Hepatocyte (in vitro differentiated cells): ENCODE measurements around the gene PRDM11.

ENCODE experiments used
- EZH2 ChIP-seq: fragments of 200-600 bp; sonication (generic); IDR thresholded peaks from 2 replicates; pipeline ENCODE4 v1.6.1; 2016; ENCODE audit warnings: antibody characterized with exemption, mild to moderate bottlenecking, borderline replicate concordance
- EZH2phosphoT487 ChIP-seq: fragments of 200-600 bp; sonication (generic); IDR thresholded peaks from one replicate; pipeline ENCODE4 v1.6.1; 2018; ENCODE audit warnings: antibody characterized with exemption, mild to moderate bottlenecking, low read depth, moderate library complexity; ENCODE audit not compliant: unreplicated experiment, severe bottlenecking
- TF ChIP-seq, protein P1 (sequence below): fragments of 200-600 bp; sonication (generic); IDR thresholded peaks from 2 replicates; pipeline ENCODE4 v1.5.1; 2016; ENCODE audit warnings: antibody characterized with exemption, mild to moderate bottlenecking; ENCODE audit not compliant: poor library complexity

DNA sequence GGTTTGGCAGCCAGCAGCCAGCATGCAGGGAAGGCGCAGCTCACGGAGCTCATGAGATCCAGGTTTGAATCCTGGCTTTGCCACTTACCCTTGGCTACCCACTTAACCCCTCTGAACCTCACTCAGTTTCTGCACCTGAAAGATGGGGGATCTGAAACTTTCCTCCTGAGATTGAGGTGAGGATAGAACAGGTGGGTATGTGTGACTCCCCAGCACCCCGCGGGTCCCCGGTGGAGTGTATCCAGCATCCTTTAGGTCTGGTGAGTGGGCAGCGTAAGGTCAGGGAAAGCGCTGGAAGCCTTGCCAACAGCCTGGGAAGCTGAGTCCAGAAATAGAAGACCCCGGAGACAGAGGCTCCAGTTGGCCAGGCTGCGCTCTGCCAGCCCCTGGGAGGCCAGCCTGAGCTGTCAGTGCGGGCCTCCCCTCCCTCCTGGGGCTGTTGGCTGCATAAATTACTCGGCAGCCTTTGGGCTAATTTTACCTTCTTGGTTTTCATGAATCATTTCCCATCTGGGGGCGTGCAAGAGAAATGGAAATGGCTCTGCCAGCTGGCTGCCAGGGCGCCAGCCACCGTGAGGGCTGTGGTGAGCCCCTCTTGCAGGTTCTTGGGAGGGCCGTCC lies 17.6 kb downstream of the PRDM11 start:
- TF ChIP-seq, protein P1, sequence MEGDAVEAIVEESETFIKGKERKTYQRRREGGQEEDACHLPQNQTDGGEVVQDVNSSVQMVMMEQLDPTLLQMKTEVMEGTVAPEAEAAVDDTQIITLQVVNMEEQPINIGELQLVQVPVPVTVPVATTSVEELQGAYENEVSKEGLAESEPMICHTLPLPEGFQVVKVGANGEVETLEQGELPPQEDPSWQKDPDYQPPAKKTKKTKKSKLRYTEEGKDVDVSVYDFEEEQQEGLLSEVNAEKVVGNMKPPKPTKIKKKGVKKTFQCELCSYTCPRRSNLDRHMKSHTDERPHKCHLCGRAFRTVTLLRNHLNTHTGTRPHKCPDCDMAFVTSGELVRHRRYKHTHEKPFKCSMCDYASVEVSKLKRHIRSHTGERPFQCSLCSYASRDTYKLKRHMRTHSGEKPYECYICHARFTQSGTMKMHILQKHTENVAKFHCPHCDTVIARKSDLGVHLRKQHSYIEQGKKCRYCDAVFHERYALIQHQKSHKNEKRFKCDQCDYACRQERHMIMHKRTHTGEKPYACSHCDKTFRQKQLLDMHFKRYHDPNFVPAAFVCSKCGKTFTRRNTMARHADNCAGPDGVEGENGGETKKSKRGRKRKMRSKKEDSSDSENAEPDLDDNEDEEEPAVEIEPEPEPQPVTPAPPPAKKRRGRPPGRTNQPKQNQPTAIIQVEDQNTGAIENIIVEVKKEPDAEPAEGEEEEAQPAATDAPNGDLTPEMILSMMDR = no peak
- no peak for TF ChIP-seq EZH2phosphoT487
- no peak for TF ChIP-seq EZH2
